Measurements from ENCODE around the gene WSCD2.

- TF ChIP-seq CTCF (IDR thresholded peaks at IDR 0.05; ENCODE audit: insufficient read depth, low read length) = no peak
- no peak for TF ChIP-seq REST (IDR thresholded peaks at IDR 0.05; ENCODE audit: insufficient replicate concordance, low read depth)
- no peak for TF ChIP-seq GABPA (IDR thresholded peaks at IDR 0.05; ENCODE audit: low read depth)
These were observed 8.3 kb upstream of the WSCD2 start for GRCh38 chr12:108120863-108121165.

Measured in HL-60 (cell line).